Psoas muscle (tissue), 8 donors: ENCODE data around the gene TXLNB. TPM values are rescaled to one million over a fixed set of nuclear protein-coding genes. Genes with fewer than 3 reads are reported as not detected.
A peak's percentile ranks its signal among the peaks of the same experiment; 100 is the strongest.
"Not testable (repeated sequence)": the region's sequence is repeated elsewhere in the genome, so short reads cannot be mapped to it uniquely, and the experiment has no call there.

Source experiments
- ATAC-seq, 4 donors: fragments of 200-7000 bp; cut with Tn5 transposase; one replicate each; pipeline ENCODE4 v1.9.1; 2020; ENCODE audit warnings: moderate library complexity in 3 of 4, mild to moderate bottlenecking in 2 of 4
- DNase-seq, 2 donors: peaks; one replicate each; pipeline ENCODE4 v3.0.0-alpha.2; 2020
- H3K27ac ChIP-seq: fragments of 200-600 bp; one replicate; pipeline ENCODE4 v1.8.0; 2022
- H3K27me3 ChIP-seq, 3 donors: fragments of 200-600 bp in 1 of 3; one replicate each; pipeline versions ENCODE4 v1.6.1 to v1.8.0; 2013 to 2022; ENCODE audit warnings: low read length in 2 of 3, mild to moderate bottlenecking in 2 of 3, moderate library complexity in 1 of 3; ENCODE audit not compliant: insufficient read depth in 3 of 3
- H3K36me3 ChIP-seq, 2 donors: fragments of 200-600 bp in 1 of 2; one replicate each; pipeline versions ENCODE4 v1.6.1 to v1.8.0; 2013 to 2022; ENCODE audit warnings: low read depth in 1 of 2, mild to moderate bottlenecking in 1 of 2, moderate library complexity in 1 of 2; ENCODE audit not compliant: insufficient read depth in 1 of 2
- H3K4me1 ChIP-seq: fragments of 200-600 bp; one replicate; pipeline ENCODE4 v1.8.0; 2022
- H3K4me3 ChIP-seq: fragments of 200-600 bp; one replicate; pipeline ENCODE4 v1.8.0; 2022; ENCODE audit warnings: mild to moderate bottlenecking
- H3K9me3 ChIP-seq: fragments of 200-600 bp; one replicate; pipeline ENCODE4 v1.8.0; 2022
- CTCF ChIP-seq: fragments of 200-600 bp; IDR thresholded peaks from one replicate; pipeline ENCODE4 v1.8.0; 2022; ENCODE audit warnings: antibody characterized with exemption
- WGBS, 3 donors: extraction: QIAGEN DNeasy Blood & Tissue Kit; methylation state at CpG; one replicate each; pipeline versions ENCODE4 v1.1.6 to v1.1.7; 2013; 5-methylcytosine and 5-hydroxymethylcytosine counted together
- intact Hi-C, 2 donors: fragments of 100-400 bp; cut with DNase I; formaldehyde crosslinking; loops; one replicate each; pipeline versions ENCODE4 v1.11.0 to v1.14.2; 2022
- polyA plus RNA-seq, 3 donors: library from polyadenylated mRNA; stranded (reverse); fragments of 200-250 nt; gene quantifications; one replicate each; pipeline ENCODE4 v1.2.3, GENCODE V29; 2013
- total RNA-seq, 4 donors: library from RNA; stranded (reverse); fragmentation: NEBNext Ultra II Directional in 2 of 4; extraction: Animal tissue kit (Norgen Biotek cat#: 25700) in 2 of 4; gene quantifications; one replicate each; pipeline versions ENCODE4 v1.2.1 to v1.2.4, GENCODE V29; 2021 to 2023
- donor health status: healthy with polysubstance abuse.
- donor health status: DM: no; HTN: no; CAD: no; lungs with moderate emphysema.
- donor health status: Bipolar disorder and iron deficiency.
- donor health status: healthy.
- donor health status: DM: yes; HTN: yes; CAD: no.
- donor health status: DM: no; HTN: no; CAD: no.
- donor health status: DM: no; HTN: no; CAD: no.
- donor health status: DM: yes; HTN: yes; CAD: no.

Gene TXLNB
- total and polyA plus RNA-seq, 7 donors, result 1.8 to 230 (median 128) TPM

- no peaks in the 10 kb centered on the region for H3K36me3 ChIP-seq
- H3K27ac ChIP-seq, result peak overlapping the region; percentile 76
- H3K27me3 ChIP-seq, result no peaks in the 10 kb centered on the region
- H3K4me3 ChIP-seq, result no peak overlapping the region
- H3K9me3 ChIP-seq, result no peaks in the 10 kb centered on the region
- ATAC-seq, result peak; percentile 72 to 86 (median 83)
- no peak for TF ChIP-seq CTCF
- WGBS, 3 donors, result 15 to 20% (median 18%) methylated on average over 3 of the region's 3 CpGs
- H3K4me1 ChIP-seq, result peaks cover 12% of the 10 kb centered on the region
- intact Hi-C loops, result loop anchor here in 1 of 2 donors (10.0 kb wide), 1 partner anchor 764 kb away; no protein-coding TSS in a partner anchor
- DNase-seq, result no peak
Observed at GRCh38 chr6:139230391-139230840, 61.4 kb downstream of the TXLNB start.

GRCh38 chr6:139228387-139228786 lies 63.4 kb downstream of the TXLNB start:
- not testable (repeated sequence) for H3K36me3 ChIP-seq, H3K4me3 ChIP-seq, H3K27me3 ChIP-seq, DNase-seq, H3K27ac ChIP-seq, ATAC-seq, H3K9me3 ChIP-seq
- H3K4me1 ChIP-seq, result peaks cover 12% of the 10 kb centered on the region
- 93 to 96% (median 93%) methylated on average over 3 of the region's 3 CpGs for WGBS, 3 donors
- intact Hi-C loops, result loop anchor here (5.0 to 10.0 kb wide), 2 partner anchors 134 to 414 kb away; no protein-coding TSS in a partner anchor

GRCh38 chr6:139219746-139220145 lies 72.1 kb downstream of the TXLNB start:
- peak overlapping the region; percentile 19 for H3K4me3 ChIP-seq

GRCh38 chr6:139219271-139219729 lies 72.5 kb downstream of the TXLNB start:
- Histone ChIP-seq H3K27me3 (no peaks in the 10 kb centered on the region), H3K9me3 (no peaks in the 10 kb centered on the region), H3K4me3 (peak overlapping the region; percentile 19), H3K27ac (peak overlapping the region; percentile 84), H3K4me1 (peaks cover 10% of the 10 kb centered on the region), H3K36me3 (no peaks in the 10 kb centered on the region)
- DNase-seq, result peak; percentile 78 to 89
- 2% methylated on average over 7 of the region's 7 CpGs for WGBS, 3 donors
- intact Hi-C loops, result loop anchor here (1.0 to 5.0 kb wide), 3 partner anchors 82 to 148 kb away; partner anchors contain the start of gene HECA (in 1 of the 2)
- ATAC-seq, result peak; percentile 99
- TF ChIP-seq CTCF, result peak; percentile 83

More at GRCh38 chr6:139219746-139220145, 72.1 kb downstream of the TXLNB start:
- H3K4me1 ChIP-seq, result peaks cover 10% of the 10 kb centered on the region
- intact Hi-C loops, result loop anchor here (1.0 to 10.0 kb wide), 4 partner anchors 82 to 405 kb away; partner anchors contain the start of gene HECA (in 1 of the 2)
- TF ChIP-seq CTCF, result no peak
- no peaks in the 10 kb centered on the region for H3K36me3 ChIP-seq
- DNase-seq (no peak), ATAC-seq (peak in 1 of 4 donors; percentile 4)
- 88 to 93% (median 89%) methylated on average over 2 of the region's 2 CpGs for WGBS, 3 donors
- peak overlapping the region; percentile 84 for H3K27ac ChIP-seq
- no peaks in the 10 kb centered on the region for H3K9me3 ChIP-seq
- H3K27me3 ChIP-seq, result no peaks in the 10 kb centered on the region

GRCh38 chr6:139212460-139212859 lies 79.3 kb downstream of the TXLNB start:
- H3K27ac ChIP-seq, H3K4me3 ChIP-seq, H3K27me3 ChIP-seq, H3K4me1 ChIP-seq, ATAC-seq, intact Hi-C loops, H3K36me3 ChIP-seq, DNase-seq: not testable (repeated sequence)
- peaks cover 11% of the 10 kb centered on the region for H3K9me3 ChIP-seq
- no CpG with 5 or more reads among the region's 2 CpGs for WGBS, 3 donors

GRCh38 chr6:139210766-139211165 lies 81.0 kb downstream of the TXLNB start:
- intact Hi-C loops, result not testable (repeated sequence)

More at GRCh38 chr6:139210766-139211165, 81.0 kb downstream of the TXLNB start:
- ATAC-seq, H3K27ac ChIP-seq, H3K36me3 ChIP-seq, H3K27me3 ChIP-seq, H3K4me3 ChIP-seq, DNase-seq, H3K4me1 ChIP-seq: not testable (repeated sequence)
- peaks cover 14% of the 10 kb centered on the region for H3K9me3 ChIP-seq
- 79 to 98% (median 95%) methylated on average over 9 to 10 of the region's 10 CpGs for WGBS, 3 donors
